SK-N-DZ (cell line): ENCODE measurements around the gene PPFIA1.

Experiments used
- DNase-seq: peaks from one replicate; pipeline ENCODE4 v3.0.0-alpha.2; 2015; ENCODE audit warnings: low spot score

The PPFIA1 gene

DNA sequence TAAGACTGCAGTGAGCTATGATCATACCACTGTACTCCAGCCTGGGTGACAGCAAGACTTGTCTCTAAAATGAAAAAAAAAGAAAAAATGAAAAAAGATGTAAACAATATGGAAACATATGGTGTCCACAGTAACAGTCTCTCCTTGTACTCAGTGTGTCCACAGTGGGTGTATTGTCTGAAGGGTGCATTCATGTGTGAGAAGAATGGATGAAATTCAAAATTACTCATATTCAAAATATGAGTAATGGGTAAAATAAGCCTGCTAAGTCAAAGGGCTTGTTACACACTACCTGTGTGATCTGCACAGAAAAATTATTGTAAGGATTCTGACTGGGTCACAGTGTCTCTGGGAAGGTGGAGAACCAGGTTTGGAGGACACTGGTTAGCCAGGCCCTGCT is 26.9 kb downstream of the PPFIA1 start:
- DNase-seq, result no peak

GRCh38 chr11:70298243-70298915 is 27.9 kb downstream of the PPFIA1 start:
- DNase-seq, result no peak

- no peak for DNase-seq
Measured at GRCh38 chr11:70299636-70300035, 29.1 kb downstream of the PPFIA1 start.

DNA sequence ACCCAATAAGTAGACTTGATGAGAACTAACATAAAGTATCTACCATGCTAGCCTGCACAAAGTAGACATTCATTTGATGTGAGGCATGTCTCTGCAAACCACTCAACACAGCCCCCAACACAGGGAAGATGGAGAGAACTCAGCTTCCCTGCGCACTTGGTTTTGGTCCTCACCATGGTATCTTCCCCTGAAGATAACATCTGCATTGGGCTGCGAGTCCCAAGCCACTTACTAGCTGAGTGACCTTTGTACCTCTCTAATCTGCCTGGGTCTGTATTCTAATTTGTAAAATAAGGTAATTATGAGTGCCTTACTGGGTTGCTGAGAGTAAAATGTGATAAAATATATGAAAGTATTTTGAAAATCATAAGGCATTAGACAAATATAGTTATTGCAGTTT is 30.7 kb downstream of the PPFIA1 start:
- DNase-seq, result no peak

- DNase-seq, result no peak
Measured at GRCh38 chr11:70301721-70302418, 31.4 kb downstream of the PPFIA1 start.

DNA sequence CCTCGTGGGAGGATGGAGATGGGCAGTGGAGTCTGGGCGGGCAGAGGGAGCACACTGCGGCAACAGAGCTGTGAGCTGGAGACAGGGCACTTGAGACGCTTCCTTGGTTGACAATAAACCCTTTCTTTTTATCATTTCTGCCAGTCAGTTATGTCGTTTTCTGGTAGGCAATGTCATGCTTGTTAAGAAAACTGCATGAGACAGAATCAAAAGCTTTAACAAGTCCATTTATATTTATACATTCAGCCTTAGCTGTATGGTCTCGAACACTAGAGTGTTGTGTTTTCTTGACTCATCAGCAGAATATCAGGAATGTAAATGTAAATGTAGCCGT is 31.9 kb downstream of the PPFIA1 start:
- no peak for DNase-seq

- no peak for DNase-seq
Measured at GRCh38 chr11:70303070-70303469, 32.6 kb downstream of the PPFIA1 start.

DNA sequence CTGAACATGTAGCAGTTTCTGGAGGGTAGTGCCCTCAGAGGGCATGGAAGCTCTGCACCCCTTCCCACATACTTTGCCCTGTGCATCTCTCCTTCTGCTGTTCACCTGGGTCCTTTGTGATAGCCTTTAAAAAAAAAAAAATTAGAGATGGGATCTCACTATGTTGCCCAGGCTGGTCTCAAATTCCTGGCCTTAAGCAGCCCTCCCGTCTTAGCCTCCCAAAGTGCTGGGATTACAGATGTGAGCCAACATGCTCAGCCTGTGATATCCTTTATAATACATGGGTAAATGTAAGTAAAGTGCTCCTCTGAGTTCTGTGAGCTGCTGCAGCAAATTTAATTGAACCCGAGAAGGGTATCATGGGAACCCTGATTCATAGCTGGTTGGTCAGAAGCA is 33.7 kb downstream of the PPFIA1 start:
- DNase-seq, result no peak

DNA sequence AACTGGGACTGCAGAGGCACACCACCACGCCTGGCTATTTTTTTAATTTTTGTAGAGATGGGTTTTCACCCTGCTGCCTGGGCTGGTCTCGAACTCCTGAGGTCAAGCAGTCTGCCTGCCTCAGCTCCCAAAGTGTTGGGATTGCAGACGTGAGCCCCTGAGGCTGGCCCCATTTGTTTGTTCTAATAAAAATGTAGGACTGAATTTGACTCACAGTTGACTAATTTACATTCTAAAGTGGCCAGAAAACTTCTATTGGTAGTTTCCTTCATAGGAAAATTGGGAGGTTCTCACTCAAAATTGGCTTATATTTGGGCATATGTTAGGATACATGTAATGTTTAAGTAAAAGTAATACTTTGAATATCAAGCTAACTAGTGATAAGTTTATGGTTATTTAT is 35.0 kb downstream of the PPFIA1 start:
- DNase-seq, result no peak

DNA sequence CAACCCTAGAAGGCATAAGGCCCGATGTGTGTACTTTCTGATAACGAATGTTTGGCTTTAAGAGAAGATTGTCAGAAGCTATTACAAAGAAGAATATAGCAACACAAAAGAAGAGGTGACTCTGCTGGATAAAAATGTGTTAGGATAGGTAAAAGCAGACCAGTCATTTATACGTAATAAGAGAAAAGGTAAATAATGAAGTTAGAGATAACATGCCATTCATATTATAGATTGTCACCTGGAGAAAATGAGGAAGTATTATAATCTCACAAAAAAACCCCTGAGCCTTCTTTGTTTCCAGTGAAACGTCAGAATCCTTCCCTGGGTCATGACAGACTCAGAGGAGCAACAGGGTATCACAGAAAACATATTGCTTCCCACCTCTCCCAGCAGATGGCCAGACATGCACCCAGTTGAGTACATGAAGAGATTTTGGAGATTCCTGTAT is 36.1 kb downstream of the PPFIA1 start:
- no peak for DNase-seq

DNA sequence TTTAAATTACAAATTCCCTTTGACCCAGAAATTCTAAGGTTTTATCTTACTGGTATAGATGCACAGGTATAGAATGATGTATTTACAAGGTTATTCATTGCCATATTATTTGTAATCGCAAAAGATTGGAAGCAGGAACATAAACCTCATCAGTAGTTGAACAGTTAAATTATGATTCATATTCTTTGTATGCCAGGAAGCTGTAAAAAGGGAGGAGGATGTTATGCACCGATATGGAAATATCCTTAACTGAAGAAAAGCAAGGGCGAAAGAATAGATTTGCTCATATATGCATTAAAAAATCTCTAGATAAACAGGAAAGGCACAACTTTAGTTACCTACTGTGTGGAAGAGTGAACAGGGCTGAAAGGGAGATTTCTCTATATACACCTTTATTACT is 36.7 kb downstream of the PPFIA1 start:
- DNase-seq, result no peak

GRCh38 chr11:70311616-70312015 is 41.1 kb downstream of the PPFIA1 start:
- no peak for DNase-seq

DNA sequence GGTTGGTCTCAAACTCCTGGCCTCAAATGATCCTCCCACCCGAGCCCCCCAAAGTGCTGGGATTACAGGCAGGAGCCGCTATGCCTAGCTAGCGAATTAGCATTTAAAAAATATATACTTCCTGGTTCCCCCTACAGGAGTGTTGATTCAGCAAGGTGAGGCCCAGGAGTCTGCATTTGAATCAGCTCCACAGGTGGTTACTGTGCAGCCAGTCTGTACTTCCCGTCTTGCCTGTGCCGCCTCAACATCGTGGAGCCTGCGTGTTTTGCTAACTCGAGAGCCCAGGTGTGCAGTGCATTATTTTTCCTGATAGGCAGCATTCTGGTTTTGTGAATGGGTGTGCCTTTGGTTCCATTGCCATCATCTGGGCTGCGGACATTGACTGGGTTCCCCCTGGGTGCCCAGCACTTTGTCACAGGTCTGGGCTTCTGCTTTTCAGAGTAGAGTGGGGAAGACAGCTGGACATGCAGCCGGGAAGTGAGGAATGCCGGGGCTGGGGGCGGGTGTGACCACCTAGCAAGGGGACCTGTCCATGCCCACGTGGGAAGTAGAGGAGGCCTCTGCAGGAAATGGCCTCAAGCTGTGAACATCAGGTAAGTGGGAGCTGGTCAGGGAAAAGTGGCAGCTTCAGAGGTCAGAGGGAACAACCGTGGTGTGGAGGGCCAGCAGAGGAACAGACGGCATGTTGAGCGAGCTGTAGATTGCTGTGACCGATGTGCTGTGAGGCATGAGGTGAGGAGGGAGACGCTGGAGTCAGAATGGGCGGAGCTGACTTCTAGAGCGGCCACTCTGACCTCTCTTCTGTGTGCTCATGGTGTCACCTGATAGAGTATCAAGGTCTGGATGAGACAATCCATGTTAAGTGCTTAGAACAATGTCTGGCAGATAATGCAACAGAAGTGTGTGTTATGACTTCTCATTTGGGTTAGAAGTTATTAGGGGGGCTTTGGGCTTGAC is 42.2 kb downstream of the PPFIA1 start:
- no peak for DNase-seq

- DNase-seq, result no peak
Measured at GRCh38 chr11:70313945-70314344, 43.5 kb downstream of the PPFIA1 start.

DNA sequence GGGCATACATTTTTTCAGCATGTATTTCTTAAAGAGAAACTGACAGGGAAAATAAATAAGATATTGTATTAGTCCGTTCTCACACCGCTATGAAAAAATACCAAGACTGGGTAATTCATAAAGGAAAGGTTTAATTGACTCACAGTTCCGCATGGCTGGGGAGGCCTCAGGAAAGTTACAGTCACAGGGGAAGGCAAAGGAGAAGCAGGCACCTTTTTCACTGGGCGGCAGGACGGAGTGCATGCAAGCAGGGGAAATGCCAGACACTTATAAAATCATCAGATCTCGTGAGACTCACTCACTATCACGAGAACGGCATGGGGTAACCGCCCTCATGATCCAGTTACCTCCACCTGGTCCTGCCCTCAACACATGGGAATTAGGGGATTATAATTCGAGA is 44.2 kb downstream of the PPFIA1 start:
- DNase-seq, result no peak

- DNase-seq, result no peak
Measured at GRCh38 chr11:70315716-70316115, 45.2 kb downstream of the PPFIA1 start.

- no peak for DNase-seq
Measured at GRCh38 chr11:70317581-70318305, 47.3 kb downstream of the PPFIA1 start.

GRCh38 chr11:70319396-70320076 is 49.0 kb downstream of the PPFIA1 start:
- DNase-seq, result no peak

DNA sequence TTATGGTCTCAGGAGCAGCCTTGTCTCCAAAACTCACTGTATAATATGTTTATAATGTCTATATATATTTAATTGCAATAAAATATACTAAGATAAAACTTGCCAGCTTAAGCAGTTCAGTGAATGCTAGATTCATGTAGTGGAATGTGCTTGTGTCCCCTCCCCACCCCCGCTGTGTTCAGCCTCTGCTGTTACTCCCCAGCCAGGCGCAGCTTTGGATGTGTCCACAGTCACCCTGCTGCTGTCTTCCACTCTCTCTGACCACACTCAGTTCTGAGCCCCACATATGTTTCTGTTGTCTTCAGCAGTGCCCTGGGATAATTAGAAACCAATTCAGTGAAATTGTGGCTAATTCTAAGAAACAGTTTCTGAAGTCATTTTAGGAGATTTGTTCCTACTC is 52.2 kb downstream of the PPFIA1 start:
- DNase-seq, result no peak

DNA sequence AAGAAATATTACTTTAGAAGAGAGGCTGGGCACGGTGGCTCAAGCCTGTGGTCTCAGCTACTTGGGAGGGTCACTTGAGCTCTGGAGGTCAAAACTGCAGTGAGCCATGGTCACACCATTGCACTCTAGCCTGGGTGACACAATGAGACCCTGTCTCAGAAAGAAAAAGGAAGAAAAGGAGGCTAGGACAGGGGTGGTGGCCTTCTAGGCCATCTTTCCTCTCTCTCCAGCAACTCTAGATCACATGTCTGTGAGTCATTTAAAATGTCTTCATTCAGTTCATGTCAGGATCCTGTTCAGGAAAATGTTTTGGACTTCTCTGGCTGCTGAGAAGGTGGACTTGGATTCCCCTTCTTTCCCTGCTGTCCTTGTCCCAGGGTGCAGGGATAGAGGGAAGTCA is 53.3 kb downstream of the PPFIA1 start:
- no peak for DNase-seq
